Smooth muscle cell (in vitro differentiated cells): Measurements from ENCODE around the gene PCSK6. TPM values are rescaled to one million over a fixed set of nuclear protein-coding genes. Genes with fewer than 3 reads are reported as not detected.

Experiments
- DNase-seq: peaks from one replicate; lab custom pipeline; 2025; ENCODE audit not compliant: unreplicated experiment; lab: John Stamatoyannopoulos, UW
- H2AFZ ChIP-seq: fragments of 200-600 bp; sonication (generic); 2 replicates; pipeline ENCODE4 v1.6.0; 2016; ENCODE audit warnings: antibody characterized with exemption, low read depth, mild to moderate bottlenecking
- H3F3A ChIP-seq: fragments of 200-600 bp; sonication (generic); 2 replicates; pipeline ENCODE4 v1.6.0; 2017; ENCODE audit warnings: antibody characterized with exemption, low read depth
- H3K27ac ChIP-seq: fragments of 200-600 bp; sonication (generic); 2 replicates; pipeline ENCODE4 v1.5.1; 2016; ENCODE audit warnings: low read depth, mild to moderate bottlenecking
- H3K27me3 ChIP-seq: fragments of 200-600 bp; sonication (generic); 2 replicates; pipeline ENCODE4 v1.6.1; 2016; ENCODE audit warnings: low read depth, mild to moderate bottlenecking
- H3K36me3 ChIP-seq: fragments of 200-600 bp; sonication (generic); 2 replicates; pipeline ENCODE4 v1.5.1; 2016; ENCODE audit warnings: low read depth
- H3K4me1 ChIP-seq: fragments of 200-600 bp; sonication (generic); 2 replicates; pipeline ENCODE4 v1.5.1; 2016; ENCODE audit warnings: low read depth
- H3K4me2 ChIP-seq: fragments of 200-600 bp; sonication (generic); 2 replicates; pipeline ENCODE4 v1.6.0; 2016; ENCODE audit warnings: mild to moderate bottlenecking
- H3K4me3 ChIP-seq: fragments of 200-600 bp; sonication (generic); 2 replicates; pipeline ENCODE4 v1.5.1; 2016; ENCODE audit warnings: mild to moderate bottlenecking
- H3K79me2 ChIP-seq: fragments of 200-600 bp; sonication (generic); 2 replicates; pipeline ENCODE4 v1.6.0; 2016; ENCODE audit warnings: low read depth, mild to moderate bottlenecking
- H3K9ac ChIP-seq: fragments of 200-600 bp; sonication (generic); 2 replicates; pipeline ENCODE4 v1.6.0; 2016; ENCODE audit warnings: low read depth
- H3K9me3 ChIP-seq: fragments of 200-600 bp; sonication (generic); replicated peaks from 2 replicates; pipeline ENCODE4 v1.5.1; 2016; ENCODE audit warnings: low read depth
- H4K20me1 ChIP-seq: fragments of 200-600 bp; sonication (generic); 2 replicates; pipeline ENCODE4 v1.6.0; 2016; ENCODE audit warnings: low read depth
- CTCF ChIP-seq: fragments of 200-600 bp; sonication (generic); IDR thresholded peaks from 2 replicates; pipeline ENCODE4 v1.5.1; 2017; ENCODE audit warnings: borderline replicate concordance, mild to moderate bottlenecking, antibody characterized with exemption; ENCODE audit not compliant: insufficient read depth, poor library complexity, severe bottlenecking
- WGBS: methylation state at CpG from one replicate; pipeline ENCODE4 v1.1.7; 2016; ENCODE audit warnings: low lambda C conversion rate; 5-methylcytosine and 5-hydroxymethylcytosine counted together
- polyA plus RNA-seq: library from polyadenylated mRNA; unstranded; fragments of >200 nt; fragmentation: Nextera tagmentation; extraction: Ambion mirVana; gene quantifications from 2 replicates; pipeline ENCODE4 v1.2.1, GENCODE V29; 2016
- total RNA-seq: library from RNA; depleted of rRNA; stranded (reverse); fragments of >200 nt; gene quantifications from 2 replicates; pipeline ENCODE4 v1.2.3, GENCODE V29; 2014

Gene PCSK6
- total and polyA plus RNA-seq, 2 experiments from 2014 or later = 17.5 TPM

DNA sequence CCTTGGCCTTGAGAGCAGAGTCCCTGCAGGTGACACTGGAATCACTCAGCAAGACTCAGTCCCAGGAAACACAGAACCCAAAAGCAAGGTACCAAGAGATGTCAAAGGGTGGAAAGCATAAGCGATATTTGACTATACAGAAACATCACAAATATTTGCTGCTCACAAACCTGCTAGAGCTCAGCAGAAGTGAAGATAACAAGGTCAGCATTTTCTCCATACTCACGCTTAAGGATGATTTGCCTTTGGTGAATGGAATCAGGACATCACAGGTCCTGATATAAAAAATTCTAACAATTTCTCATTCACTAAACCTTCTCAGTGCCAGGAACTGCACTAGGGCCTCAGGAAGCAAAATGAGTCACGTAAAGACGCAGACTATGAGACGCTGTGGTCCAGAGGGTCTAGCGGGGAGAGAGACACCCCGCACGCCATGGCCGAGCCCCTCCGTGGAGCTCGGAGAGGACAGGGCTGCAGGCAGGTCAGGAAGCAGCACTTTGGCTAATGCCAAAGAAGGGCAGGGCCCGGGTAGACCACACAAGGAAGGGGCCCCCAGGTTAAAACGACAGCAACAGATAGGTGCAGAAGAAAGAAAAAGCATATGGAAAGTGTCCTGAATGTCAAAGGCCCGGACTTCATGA, 10.7 kb downstream of the PCSK6 start:
- H4K20me1 ChIP-seq = no peaks in the 10 kb centered on the region
- no peaks in the 10 kb centered on the region for H3F3A ChIP-seq
- no peak overlapping the region for H3K4me3 ChIP-seq
- no peaks in the 10 kb centered on the region for H3K36me3 ChIP-seq
- H3K79me2 ChIP-seq = no peaks in the 10 kb centered on the region
- H2AFZ ChIP-seq = no peak overlapping the region
- DNase-seq = no peak
- 91% methylated on average over 14 of the region's 14 CpGs for WGBS
- no peak overlapping the region for H3K4me2 ChIP-seq
- no peaks in the 10 kb centered on the region for H3K27me3 ChIP-seq
- no peak overlapping the region for H3K27ac ChIP-seq
- no peaks in the 10 kb centered on the region for H3K4me1 ChIP-seq
- H3K9me3 ChIP-seq = no peaks in the 10 kb centered on the region
- TF ChIP-seq CTCF = no peak
- H3K9ac ChIP-seq = no peak overlapping the region

GRCh38 chr15:101477851-101478362, 11.6 kb downstream of the PCSK6 start:
- TF ChIP-seq CTCF = no peak
- H2AFZ ChIP-seq = no peak overlapping the region
- H3K4me3 ChIP-seq = no peak overlapping the region
- H3K79me2 ChIP-seq = no peaks in the 10 kb centered on the region
- 86% methylated on average over 5 of the region's 5 CpGs for WGBS
- H4K20me1 ChIP-seq = no peaks in the 10 kb centered on the region
- no peaks in the 10 kb centered on the region for H3K36me3 ChIP-seq
- H3F3A ChIP-seq = no peaks in the 10 kb centered on the region
- H3K9ac ChIP-seq = no peak overlapping the region
- no peaks in the 10 kb centered on the region for H3K9me3 ChIP-seq
- no peak for DNase-seq
- no peak overlapping the region for H3K27ac ChIP-seq
- no peaks in the 10 kb centered on the region for H3K27me3 ChIP-seq
- no peak overlapping the region for H3K4me2 ChIP-seq
- no peaks in the 10 kb centered on the region for H3K4me1 ChIP-seq

DNA sequence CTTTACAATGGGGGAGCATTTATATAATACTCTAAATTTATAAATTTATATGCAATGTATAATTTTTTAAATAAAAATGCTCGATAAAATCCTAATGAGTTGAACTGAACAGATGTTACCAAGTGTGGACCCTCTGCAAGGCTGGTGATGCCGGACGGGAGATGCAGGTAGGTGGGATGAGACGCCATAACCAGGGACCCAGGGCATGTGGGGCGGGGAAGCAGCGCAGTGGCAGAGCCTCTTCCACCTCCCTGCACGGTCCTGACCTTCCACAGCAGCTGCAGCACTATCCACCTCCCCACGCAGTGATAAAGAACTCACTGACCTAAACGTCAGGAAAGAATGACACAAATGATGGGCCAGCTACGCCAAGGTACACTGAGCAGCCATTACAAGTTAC, 12.8 kb downstream of the PCSK6 start:
- Histone ChIP-seq H3K27ac (no peak overlapping the region), H3K9ac (no peak overlapping the region), H3K4me2 (no peak overlapping the region), H3K27me3 (no peaks in the 10 kb centered on the region), H4K20me1 (no peaks in the 10 kb centered on the region), H3K79me2 (no peaks in the 10 kb centered on the region), H3K4me1 (no peaks in the 10 kb centered on the region), H3K36me3 (no peaks in the 10 kb centered on the region), H3K4me3 (no peak overlapping the region), H2AFZ (no peak overlapping the region), H3K9me3 (no peaks in the 10 kb centered on the region), H3F3A (no peaks in the 10 kb centered on the region)
- 86% methylated on average over 10 of the region's 10 CpGs for WGBS
- DNase-seq = no peak
- no peak for TF ChIP-seq CTCF

- Histone ChIP-seq H3K27me3 (no peaks in the 10 kb centered on the region), H3K9ac (no peak overlapping the region), H3K4me1 (peaks cover 5% of the 10 kb centered on the region), H4K20me1 (no peaks in the 10 kb centered on the region), H3K36me3 (no peaks in the 10 kb centered on the region), H3F3A (no peaks in the 10 kb centered on the region), H3K4me3 (no peak overlapping the region), H3K4me2 (no peak overlapping the region), H2AFZ (no peak overlapping the region), H3K79me2 (no peaks in the 10 kb centered on the region), H3K9me3 (no peaks in the 10 kb centered on the region), H3K27ac (no peak overlapping the region)
- DNase-seq = no peak
- WGBS = 94% methylated on average over 7 of the region's 7 CpGs
- no peak for TF ChIP-seq CTCF
Measured at GRCh38 chr15:101474983-101475382, 14.5 kb downstream of the PCSK6 start.
